ENCODE data around the gene IFI35. TPM values are rescaled to one million over a fixed set of nuclear protein-coding genes. Genes with fewer than 3 reads are reported as not detected.
"Not testable (repeated sequence)": the region's sequence is repeated elsewhere in the genome, so short reads cannot be mapped to it uniquely, and the experiment has no call there.

Gene IFI35
- total RNA-seq, 6 donors from 2014 or later: 17.8 to 69.0 (median 45.4) TPM

- H3K27me3 ChIP-seq: no peaks in the 10 kb centered on the region
- no peak overlapping the region for H3K4me3 ChIP-seq
- no peak overlapping the region for H3K27ac ChIP-seq
- DNase-seq (no peak), ATAC-seq (ENCODE audit: low FRiP score in 2 of 2) (no peak)
- H3K9me3 ChIP-seq: no peaks in the 10 kb centered on the region
- TF ChIP-seq POLR2A (IDR thresholded peaks at IDR 0.05) (no peak), POLR2AphosphoS5 (IDR thresholded peaks at IDR 0.05) (no peak), EP300 (IDR thresholded peaks at IDR 0.05) (no peak)
- TF ChIP-seq, protein P1, sequence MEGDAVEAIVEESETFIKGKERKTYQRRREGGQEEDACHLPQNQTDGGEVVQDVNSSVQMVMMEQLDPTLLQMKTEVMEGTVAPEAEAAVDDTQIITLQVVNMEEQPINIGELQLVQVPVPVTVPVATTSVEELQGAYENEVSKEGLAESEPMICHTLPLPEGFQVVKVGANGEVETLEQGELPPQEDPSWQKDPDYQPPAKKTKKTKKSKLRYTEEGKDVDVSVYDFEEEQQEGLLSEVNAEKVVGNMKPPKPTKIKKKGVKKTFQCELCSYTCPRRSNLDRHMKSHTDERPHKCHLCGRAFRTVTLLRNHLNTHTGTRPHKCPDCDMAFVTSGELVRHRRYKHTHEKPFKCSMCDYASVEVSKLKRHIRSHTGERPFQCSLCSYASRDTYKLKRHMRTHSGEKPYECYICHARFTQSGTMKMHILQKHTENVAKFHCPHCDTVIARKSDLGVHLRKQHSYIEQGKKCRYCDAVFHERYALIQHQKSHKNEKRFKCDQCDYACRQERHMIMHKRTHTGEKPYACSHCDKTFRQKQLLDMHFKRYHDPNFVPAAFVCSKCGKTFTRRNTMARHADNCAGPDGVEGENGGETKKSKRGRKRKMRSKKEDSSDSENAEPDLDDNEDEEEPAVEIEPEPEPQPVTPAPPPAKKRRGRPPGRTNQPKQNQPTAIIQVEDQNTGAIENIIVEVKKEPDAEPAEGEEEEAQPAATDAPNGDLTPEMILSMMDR (IDR thresholded peaks at IDR 0.05): no peak
- 92 to 98% methylated on average over 5 of the region's 5 CpGs for WGBS, 2 donors
- no peaks in the 10 kb centered on the region for H3K4me1 ChIP-seq
- H3K36me3 ChIP-seq: no peaks in the 10 kb centered on the region
Measured at GRCh38 chr17:42971589-42971988, 35.0 kb upstream of the IFI35 start.

DNA sequence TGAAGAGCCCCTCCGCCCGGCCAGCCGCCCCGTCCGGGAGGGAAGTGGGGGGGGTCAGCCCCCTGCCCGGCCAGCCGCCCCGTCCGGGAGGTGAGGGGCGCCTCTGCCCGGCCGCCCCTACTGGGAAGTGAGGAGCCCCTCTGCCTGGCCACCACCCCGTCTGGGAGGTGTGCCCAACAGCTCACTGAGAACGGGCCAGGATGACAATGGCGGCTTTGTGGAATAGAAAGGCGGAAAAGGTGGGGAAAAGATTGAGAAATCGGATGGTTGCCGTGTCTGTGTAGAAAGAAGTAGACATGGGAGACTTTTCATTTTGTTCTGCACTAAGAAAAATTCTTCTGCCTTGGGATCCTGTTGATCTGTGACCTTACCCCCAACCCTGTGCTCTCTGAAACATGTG, 33.3 kb upstream of the IFI35 start:
- H3K36me3 ChIP-seq; ATAC-seq (ENCODE audit: low FRiP score in 2 of 2); H3K27ac ChIP-seq; DNase-seq; H3K4me3 ChIP-seq; H3K4me1 ChIP-seq; H3K9me3 ChIP-seq; H3K27me3 ChIP-seq: not testable (repeated sequence)
- WGBS, 2 donors: no CpG with 5 or more reads among the region's 18 CpGs

GRCh38 chr17:42975265-42975664, 31.3 kb upstream of the IFI35 start:
- Histone ChIP-seq H3K27me3 (no peaks in the 10 kb centered on the region), H3K27ac (no peak overlapping the region), H3K36me3 (no peaks in the 10 kb centered on the region), H3K4me3 (no peak overlapping the region), H3K4me1 (peaks cover 8 to 11% (median 9%) of the 10 kb centered on the region in 4 donors), H3K9me3 (no peaks in the 10 kb centered on the region)
- no peak for ATAC-seq (ENCODE audit: low FRiP score in 2 of 2)
- TF ChIP-seq, protein P1 (IDR thresholded peaks at IDR 0.05): no peak
- TF ChIP-seq POLR2A (IDR thresholded peaks at IDR 0.05) (no peak), EP300 (IDR thresholded peaks at IDR 0.05) (no peak), POLR2AphosphoS5 (IDR thresholded peaks at IDR 0.05) (no peak)
- DNase-seq: no peak
- WGBS, 2 donors: 49 to 55% methylated on average over 2 of the region's 2 CpGs

- 87 to 91% methylated on average over 16 of the region's 16 CpGs for WGBS, 2 donors
- not testable (repeated sequence) for ATAC-seq (ENCODE audit: low FRiP score in 2 of 2); H3K27ac ChIP-seq; DNase-seq; H3K36me3 ChIP-seq; H3K4me3 ChIP-seq; H3K27me3 ChIP-seq; H3K9me3 ChIP-seq
- H3K4me1 ChIP-seq: peaks cover 8 to 12% (median 10%) of the 10 kb centered on the region in 4 donors
Measured at GRCh38 chr17:42975701-42976100, 30.9 kb upstream of the IFI35 start.

DNA sequence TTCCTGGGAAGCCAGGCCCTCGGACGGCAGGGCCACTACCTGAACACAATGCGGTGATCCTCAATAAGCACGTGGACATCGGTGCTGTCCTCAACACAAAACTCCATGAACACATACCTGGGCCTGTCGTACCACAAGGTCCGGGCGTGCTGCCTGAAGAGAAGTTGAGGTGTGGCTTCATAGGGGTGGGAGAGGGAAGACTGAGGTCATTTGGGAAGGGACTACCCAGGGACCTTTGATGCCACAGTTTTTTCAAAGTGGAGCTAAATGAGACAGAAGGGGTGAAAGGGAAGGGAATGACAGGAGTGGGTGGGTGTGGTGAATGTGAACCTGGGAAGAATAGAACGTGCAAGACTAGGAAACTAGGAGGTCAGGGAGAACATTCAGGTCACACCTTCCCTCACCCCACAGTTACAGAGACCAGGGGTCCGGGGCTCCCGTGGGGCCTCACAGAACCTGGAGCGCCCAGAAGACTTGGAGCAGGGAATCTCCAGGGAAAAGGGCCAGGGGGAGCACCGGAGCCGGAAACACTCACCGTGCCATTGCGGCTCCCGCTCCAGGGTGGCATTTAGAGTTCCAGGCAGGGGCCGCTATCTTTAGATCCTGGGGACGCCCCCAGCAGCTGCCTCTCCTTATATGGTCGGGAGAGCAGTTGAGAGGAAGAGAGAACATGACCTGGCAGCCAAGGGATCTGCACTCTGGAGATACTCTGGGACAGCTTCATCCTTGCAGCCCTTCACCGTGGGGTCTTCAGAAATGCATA, 26.9 kb upstream of the IFI35 start, which contains the start of gene PTGES3L:
Gene PTGES3L, minus strand, starts transcription at position 570 of the 763 bp plus-strand sequence. Its CDS starts 27 bp downstream, at position 543.
- Histone ChIP-seq H3K36me3 (no peaks in the 10 kb centered on the region), H3K4me1 (peaks cover 16 to 42% (median 30%) of the 10 kb centered on the region in 4 donors), H3K27me3 (no peaks in the 10 kb centered on the region), H3K9me3 (no peaks in the 10 kb centered on the region), H3K4me3 (peak within 1 kb of the TSS; percentile 53 to 95 (median 90)), H3K27ac (peak within 1 kb of the TSS; percentile 79 to 90 (median 85))
- WGBS, 2 donors: 37 to 45% methylated on average over 20 of the region's 21 CpGs
- peak; percentile 44 to 69 for DNase-seq
- TF ChIP-seq EP300 (IDR thresholded peaks at IDR 0.05) (no peak), POLR2AphosphoS5 (IDR thresholded peaks at IDR 0.05) (no peak), POLR2A (IDR thresholded peaks at IDR 0.05) (no peak)
- TF ChIP-seq, protein P1 (IDR thresholded peaks at IDR 0.05): no peak
- peak; percentile 42 to 61 for ATAC-seq (ENCODE audit: low FRiP score in 2 of 2)

Measured in upper lobe of left lung (tissue), 6 donors.